GM12874 (cell line): ENCODE measurements around the gene SYNE1.

Experiments used
- TF ChIP-seq, protein P1 (sequence below): IDR thresholded peaks from 2 replicates; pipeline ENCODE4 v1.5.1; 2011; ENCODE audit warnings: low read depth, mild to moderate bottlenecking, control low read depth, low read length, moderate library complexity; ENCODE audit not compliant: insufficient read depth

SYNE1 gene

DNA sequence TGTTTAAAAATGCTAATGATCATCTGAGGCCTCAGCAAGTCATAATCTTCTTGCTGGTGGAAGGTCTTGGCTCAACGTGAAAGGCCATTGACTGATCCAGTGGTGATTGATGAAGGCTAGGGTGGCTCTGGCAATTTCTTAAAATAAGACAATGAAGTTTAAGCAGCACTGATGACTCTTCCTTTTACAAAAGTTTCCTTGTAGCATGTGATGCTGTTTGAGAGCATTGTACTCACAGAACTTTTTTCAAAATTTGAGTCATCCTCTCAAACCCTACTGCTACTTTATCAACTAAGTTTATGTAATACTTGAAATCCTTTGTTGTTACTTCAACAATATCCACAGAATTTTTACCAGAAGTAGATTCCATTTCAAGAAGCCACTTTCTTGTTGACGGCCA lies 447.4 kb downstream of the SYNE1 start:
- TF ChIP-seq, protein P1, sequence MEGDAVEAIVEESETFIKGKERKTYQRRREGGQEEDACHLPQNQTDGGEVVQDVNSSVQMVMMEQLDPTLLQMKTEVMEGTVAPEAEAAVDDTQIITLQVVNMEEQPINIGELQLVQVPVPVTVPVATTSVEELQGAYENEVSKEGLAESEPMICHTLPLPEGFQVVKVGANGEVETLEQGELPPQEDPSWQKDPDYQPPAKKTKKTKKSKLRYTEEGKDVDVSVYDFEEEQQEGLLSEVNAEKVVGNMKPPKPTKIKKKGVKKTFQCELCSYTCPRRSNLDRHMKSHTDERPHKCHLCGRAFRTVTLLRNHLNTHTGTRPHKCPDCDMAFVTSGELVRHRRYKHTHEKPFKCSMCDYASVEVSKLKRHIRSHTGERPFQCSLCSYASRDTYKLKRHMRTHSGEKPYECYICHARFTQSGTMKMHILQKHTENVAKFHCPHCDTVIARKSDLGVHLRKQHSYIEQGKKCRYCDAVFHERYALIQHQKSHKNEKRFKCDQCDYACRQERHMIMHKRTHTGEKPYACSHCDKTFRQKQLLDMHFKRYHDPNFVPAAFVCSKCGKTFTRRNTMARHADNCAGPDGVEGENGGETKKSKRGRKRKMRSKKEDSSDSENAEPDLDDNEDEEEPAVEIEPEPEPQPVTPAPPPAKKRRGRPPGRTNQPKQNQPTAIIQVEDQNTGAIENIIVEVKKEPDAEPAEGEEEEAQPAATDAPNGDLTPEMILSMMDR: no peak

DNA sequence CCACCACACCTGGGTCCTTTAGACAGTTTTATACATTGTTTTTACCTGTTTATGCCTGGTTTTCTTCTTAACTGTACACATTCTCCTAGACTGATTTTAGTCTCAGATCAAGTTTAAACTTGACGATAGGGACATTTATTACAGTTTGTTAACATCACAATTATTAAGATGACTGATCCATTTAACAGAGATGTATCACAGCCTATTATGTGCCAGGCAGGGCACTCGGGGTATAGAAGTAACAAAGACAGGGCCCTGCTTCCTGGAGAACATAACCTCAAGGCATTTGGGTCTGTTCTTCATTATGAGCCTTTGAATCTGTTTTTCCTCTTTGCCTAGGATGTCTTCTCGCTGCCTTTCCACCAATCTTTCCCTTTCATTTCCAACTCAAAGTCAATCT lies 449.2 kb downstream of the SYNE1 start:
- TF ChIP-seq, protein P1: no peak

DNA sequence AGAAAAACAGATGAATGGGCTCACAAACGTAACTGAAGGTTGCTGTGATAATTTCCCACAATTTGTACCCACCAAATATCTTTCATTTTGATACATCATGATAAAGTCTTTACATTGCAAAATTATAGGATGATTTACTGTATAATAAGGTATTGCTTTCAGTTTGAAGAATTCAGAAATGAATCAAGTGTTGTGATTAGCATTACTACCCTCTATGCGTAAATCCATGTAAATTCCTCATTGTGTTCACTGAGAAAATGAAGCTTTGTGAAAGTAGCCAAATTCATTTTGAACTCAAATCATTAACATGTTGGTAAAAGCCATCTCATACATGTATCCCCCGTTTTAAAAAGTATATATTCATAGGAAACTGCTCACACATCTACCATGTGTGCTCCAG lies 450.3 kb downstream of the SYNE1 start:
- TF ChIP-seq, protein P1: no peak

DNA sequence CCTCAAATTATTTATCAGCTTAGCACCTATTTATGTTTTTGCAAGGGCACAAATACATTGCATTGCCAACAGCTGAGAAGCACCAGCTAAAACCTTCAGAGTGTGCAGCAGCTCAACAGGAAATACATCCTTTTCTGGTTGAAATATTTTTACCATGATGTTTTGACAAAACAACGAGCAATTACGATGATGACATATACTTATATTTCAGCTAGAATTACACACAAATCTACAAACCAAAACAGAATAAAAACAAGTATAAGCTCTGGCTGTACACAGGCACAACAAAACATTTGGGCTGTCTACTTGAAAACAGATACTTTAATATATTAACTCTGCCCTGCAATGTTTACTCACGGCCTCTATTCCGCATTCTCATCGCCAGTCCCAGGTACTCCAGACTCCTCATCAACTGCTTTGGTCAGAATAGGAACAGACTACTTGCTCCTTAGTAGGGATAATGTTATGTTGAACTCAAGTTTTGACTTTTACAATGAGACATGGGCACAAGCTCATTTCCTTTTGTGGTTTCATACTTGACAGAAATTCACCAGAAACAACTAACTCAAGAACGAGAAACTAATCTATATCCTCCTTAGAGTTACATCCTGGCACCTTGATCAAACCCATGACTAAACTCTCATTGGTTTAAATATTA lies 452.1 kb downstream of the SYNE1 start:
- TF ChIP-seq, protein P1: no peak

DNA sequence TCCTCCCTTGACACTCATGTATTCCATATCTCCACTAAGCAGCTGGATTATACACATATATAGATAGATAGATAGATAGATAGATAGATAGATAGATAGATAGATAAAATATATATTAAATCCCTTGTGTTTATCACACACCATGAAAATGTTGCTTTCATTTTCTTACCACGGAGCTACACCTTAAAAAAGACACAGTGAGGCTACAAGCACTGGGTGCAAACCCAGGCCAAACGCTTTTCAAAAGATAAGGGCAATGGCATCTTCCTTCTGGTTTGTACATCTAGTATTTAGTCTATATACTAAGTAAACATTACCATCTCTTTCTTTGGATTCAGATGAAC lies 452.6 kb downstream of the SYNE1 start:
- TF ChIP-seq, protein P1: no peak

DNA sequence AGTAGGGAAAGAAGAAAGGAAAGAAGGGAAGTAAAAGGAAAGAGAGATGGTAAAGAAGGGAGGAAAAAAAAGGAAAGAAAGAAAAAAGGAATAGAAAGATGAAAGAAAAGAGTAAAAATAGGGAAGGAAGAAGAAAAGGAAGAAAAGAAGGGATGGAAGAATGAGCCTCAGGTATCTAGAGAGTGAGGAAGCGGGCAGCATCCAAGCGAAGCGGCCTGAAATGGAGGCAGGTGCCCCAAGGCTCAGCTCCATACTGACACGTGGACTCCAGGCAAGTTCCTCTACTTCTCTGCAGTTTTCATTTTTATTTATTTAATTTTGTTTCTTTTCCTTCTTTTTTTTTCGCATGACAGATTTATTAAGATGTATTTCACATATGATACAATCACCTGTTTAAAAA lies 456.6 kb downstream of the SYNE1 start:
- TF ChIP-seq, protein P1: no peak

DNA sequence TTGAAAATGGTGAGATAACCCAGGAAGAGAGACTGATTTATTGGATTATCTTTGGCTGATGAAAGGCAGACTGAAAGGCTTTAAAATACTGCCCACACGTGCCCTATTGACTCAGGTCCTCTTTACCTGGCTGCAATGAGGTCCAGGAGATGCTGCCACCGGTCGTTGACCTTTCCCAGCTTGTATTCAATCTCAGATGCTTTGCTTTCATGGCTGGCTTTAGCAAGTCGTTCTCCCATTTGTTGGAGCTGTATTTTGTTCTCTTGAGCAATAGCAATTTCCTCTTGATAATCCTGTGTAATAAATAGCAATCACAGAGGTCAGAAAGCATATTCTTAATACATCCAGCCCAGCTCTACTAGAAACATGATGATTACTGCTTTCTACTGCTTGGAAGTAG lies 460.9 kb downstream of the SYNE1 start:
- TF ChIP-seq, protein P1: no peak

DNA sequence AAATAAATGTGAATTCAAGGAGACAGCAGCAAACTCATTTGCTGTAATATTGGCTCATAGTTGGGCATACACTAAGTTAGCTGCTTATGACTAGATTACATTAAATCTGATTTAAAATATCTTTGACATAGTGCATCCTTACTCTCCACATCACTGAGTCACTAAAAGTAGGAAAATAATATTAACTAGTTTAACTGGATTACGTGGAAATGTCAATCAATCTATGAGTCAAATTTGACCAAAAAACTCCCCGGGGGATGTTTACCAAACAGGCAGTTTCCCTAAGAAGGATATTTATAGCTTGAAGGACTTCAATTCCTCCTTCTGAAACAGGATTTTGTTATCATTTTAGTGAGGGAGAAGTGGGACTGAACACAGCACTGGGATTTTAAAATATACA lies 463.2 kb downstream of the SYNE1 start:
- TF ChIP-seq, protein P1: no peak
